GM23248 (cell line): ENCODE measurements around the gene SYNE2. TPM values are rescaled to one million over a fixed set of nuclear protein-coding genes. Genes with fewer than 3 reads are reported as not detected.

ENCODE experiments used
- DNase-seq: peaks from one replicate; pipeline ENCODE4 v3.0.0-alpha.2; 2015
- H2AFZ ChIP-seq: fragments of 200-600 bp; sonication (generic); 2 replicates; pipeline ENCODE4 v1.6.1; 2016; ENCODE audit warnings: antibody characterized with exemption
- H3F3A ChIP-seq: fragments of 200-600 bp; sonication (generic); 2 replicates; pipeline ENCODE4 v1.6.1; 2016; ENCODE audit warnings: mild to moderate bottlenecking, antibody characterized with exemption, mixed run types; ENCODE audit not compliant: insufficient read depth
- H3K27ac ChIP-seq: fragments of 200-600 bp; sonication (generic); 2 replicates; pipeline ENCODE4 v1.5.1; 2016; ENCODE audit warnings: mild to moderate bottlenecking
- H3K27me3 ChIP-seq: fragments of 200-600 bp; sonication (generic); replicated peaks from 2 replicates; pipeline ENCODE4 v1.6.1; 2016; ENCODE audit warnings: mild to moderate bottlenecking; ENCODE audit not compliant: insufficient read depth
- H3K36me3 ChIP-seq: fragments of 200-600 bp; sonication (generic); 2 replicates; pipeline ENCODE4 v1.6.1; 2016; ENCODE audit warnings: low read depth, mild to moderate bottlenecking
- H3K4me1 ChIP-seq: fragments of 200-600 bp; sonication (generic); 2 replicates; pipeline ENCODE4 v1.6.1; 2016; ENCODE audit warnings: mild to moderate bottlenecking; ENCODE audit not compliant: insufficient read depth
- H3K4me2 ChIP-seq: fragments of 200-600 bp; sonication (generic); one replicate; pipeline ENCODE4 v1.6.1; 2016; ENCODE audit warnings: mild to moderate bottlenecking; ENCODE audit not compliant: unreplicated experiment
- H3K4me3 ChIP-seq: fragments of 200-600 bp; sonication (generic); 2 replicates; pipeline ENCODE4 v1.5.1; 2016; ENCODE audit warnings: mild to moderate bottlenecking
- H3K79me2 ChIP-seq: fragments of 200-600 bp; sonication (generic); 2 replicates; pipeline ENCODE4 v1.6.1; 2016; ENCODE audit warnings: mild to moderate bottlenecking; ENCODE audit not compliant: insufficient read depth
- H3K9ac ChIP-seq: fragments of 200-600 bp; sonication (generic); 2 replicates; pipeline ENCODE4 v1.6.1; 2016; ENCODE audit warnings: mild to moderate bottlenecking
- H3K9me2 ChIP-seq: fragments of 200-600 bp; sonication (generic); 2 replicates; pipeline ENCODE4 v1.6.1; 2016; ENCODE audit warnings: mixed run types, mild to moderate bottlenecking, moderate library complexity; ENCODE audit not compliant: insufficient read depth
- H3K9me3 ChIP-seq: fragments of 200-600 bp; sonication (generic); one replicate; pipeline ENCODE4 v1.6.1; 2017; ENCODE audit warnings: low read depth
- H4K20me1 ChIP-seq: fragments of 200-600 bp; sonication (generic); 2 replicates; pipeline ENCODE4 v1.6.0; 2016; ENCODE audit not compliant: insufficient read depth
- EZH2 ChIP-seq: fragments of 200-600 bp; sonication (generic); IDR thresholded peaks from 2 replicates; pipeline ENCODE4 v1.6.1; 2018; ENCODE audit warnings: antibody characterized with exemption, mild to moderate bottlenecking; ENCODE audit not compliant: insufficient read depth, poor library complexity, severe bottlenecking
- EZH2phosphoT487 ChIP-seq: fragments of 200-600 bp; sonication (generic); IDR thresholded peaks from 2 replicates; pipeline ENCODE4 v1.6.1; 2018; ENCODE audit warnings: antibody characterized with exemption, moderate library complexity, mild to moderate bottlenecking, low read depth; ENCODE audit not compliant: insufficient read depth
- WGBS, 2 experiments: methylation state at CpG; one replicate each; pipeline ENCODE4 v1.1.6; 2015 to 2017; ENCODE audit warnings: low lambda C conversion rate in 2 of 2, low coverage in 1 of 2; ENCODE audit errors: missing lambda C conversion rate in 2 of 2; 5-methylcytosine and 5-hydroxymethylcytosine counted together
- in situ Hi-C: fragments of 300-500 bp; cut with MboI; formaldehyde crosslinking; loops from 2 replicates; pipeline ENCODE4 v1.15.0; 2020
- polyA plus RNA-seq: library from polyadenylated mRNA; unstranded; fragments of >200 nt; fragmentation: Nextera tagmentation; extraction: Ambion mirVana; gene quantifications from 2 replicates; pipeline ENCODE4 v1.2.1, GENCODE V29; 2016
- total RNA-seq: library from RNA; depleted of rRNA; stranded (reverse); fragments of >200 nt; shearing (Covaris generic); gene quantifications from 2 replicates; pipeline ENCODE4 v1.2.3, GENCODE V29; 2014

The SYNE2 gene
- total and polyA plus RNA-seq, 2 experiments from 2014 or later: 2.8 to 4.4 TPM

- DNase-seq: no peak
- H3K9ac ChIP-seq: no peak overlapping the region
- H2AFZ ChIP-seq: no peak overlapping the region
- H3K79me2 ChIP-seq: no peaks in the 10 kb centered on the region
- no peak for TF ChIP-seq EZH2
- TF ChIP-seq EZH2phosphoT487: no peak
- H3K4me1 ChIP-seq: no peaks in the 10 kb centered on the region
- H3K4me3 ChIP-seq: no peak overlapping the region
- H3F3A ChIP-seq: no peaks in the 10 kb centered on the region
- no peak overlapping the region for H3K27ac ChIP-seq
- no peaks in the 10 kb centered on the region for H3K27me3 ChIP-seq
- no peak overlapping the region for H3K4me2 ChIP-seq
- in situ Hi-C loops: no loop called here
- H3K36me3 ChIP-seq: no peaks in the 10 kb centered on the region
- H3K9me3 ChIP-seq: no peaks in the 10 kb centered on the region
- 87 to 96% methylated on average over 7 of the region's 7 CpGs for WGBS, 2 experiments
- H3K9me2 ChIP-seq: no peaks in the 10 kb centered on the region
- no peaks in the 10 kb centered on the region for H4K20me1 ChIP-seq
These were observed 331.4 kb downstream of the SYNE2 start for GRCh38 chr14:64184103-64184729.

- H4K20me1 ChIP-seq: no peaks in the 10 kb centered on the region
- H2AFZ ChIP-seq: no peak overlapping the region
- no peaks in the 10 kb centered on the region for H3K9me2 ChIP-seq
- no peak overlapping the region for H3K4me3 ChIP-seq
- no peak overlapping the region for H3K9ac ChIP-seq
- no peak overlapping the region for H3K27ac ChIP-seq
- H3K9me3 ChIP-seq: no peaks in the 10 kb centered on the region
- H3K27me3 ChIP-seq: no peaks in the 10 kb centered on the region
- H3K36me3 ChIP-seq: no peaks in the 10 kb centered on the region
- in situ Hi-C loops: no loop called here
- WGBS, 2 experiments: 79 to 92% methylated on average over 1 of the region's 1 CpG
- TF ChIP-seq EZH2 (no peak), EZH2phosphoT487 (no peak)
- no peak overlapping the region for H3K4me2 ChIP-seq
- H3F3A ChIP-seq: no peaks in the 10 kb centered on the region
- H3K4me1 ChIP-seq: no peaks in the 10 kb centered on the region
- DNase-seq: no peak
- H3K79me2 ChIP-seq: no peaks in the 10 kb centered on the region
These were observed 332.4 kb downstream of the SYNE2 start for GRCh38 chr14:64185184-64185583.

GRCh38 chr14:64186231-64187129 is 333.7 kb downstream of the SYNE2 start:
- no peaks in the 10 kb centered on the region for H3K9me3 ChIP-seq
- TF ChIP-seq EZH2phosphoT487 (no peak), EZH2 (no peak)
- H3K27me3 ChIP-seq: no peaks in the 10 kb centered on the region
- no peaks in the 10 kb centered on the region for H4K20me1 ChIP-seq
- H3K36me3 ChIP-seq: no peaks in the 10 kb centered on the region
- no peak overlapping the region for H3K4me3 ChIP-seq
- H3K27ac ChIP-seq: no peak overlapping the region
- H3K4me1 ChIP-seq: no peaks in the 10 kb centered on the region
- WGBS, 2 experiments: 76 to 77% methylated on average over 12 of the region's 12 CpGs
- no peaks in the 10 kb centered on the region for H3K79me2 ChIP-seq
- H3F3A ChIP-seq: no peaks in the 10 kb centered on the region
- in situ Hi-C loops: no loop called here
- H3K4me2 ChIP-seq: no peak overlapping the region
- DNase-seq: no peak
- H3K9me2 ChIP-seq: no peaks in the 10 kb centered on the region
- H2AFZ ChIP-seq: no peak overlapping the region
- no peak overlapping the region for H3K9ac ChIP-seq

- no peak overlapping the region for H3K27ac ChIP-seq
- no peak overlapping the region for H3K4me2 ChIP-seq
- no peaks in the 10 kb centered on the region for H3F3A ChIP-seq
- no peaks in the 10 kb centered on the region for H3K9me2 ChIP-seq
- no peaks in the 10 kb centered on the region for H3K36me3 ChIP-seq
- H4K20me1 ChIP-seq: no peaks in the 10 kb centered on the region
- WGBS, 2 experiments: 19 to 28% methylated on average over 3 of the region's 3 CpGs
- peak; percentile 3 for DNase-seq
- no peaks in the 10 kb centered on the region for H3K27me3 ChIP-seq
- no peaks in the 10 kb centered on the region for H3K9me3 ChIP-seq
- H3K9ac ChIP-seq: no peak overlapping the region
- H3K79me2 ChIP-seq: no peaks in the 10 kb centered on the region
- no peaks in the 10 kb centered on the region for H3K4me1 ChIP-seq
- in situ Hi-C loops: no loop called here
- TF ChIP-seq EZH2phosphoT487: no peak
- TF ChIP-seq EZH2: no peak
- no peak overlapping the region for H2AFZ ChIP-seq
- H3K4me3 ChIP-seq: no peak overlapping the region
These were observed 334.5 kb downstream of the SYNE2 start for GRCh38 chr14:64187331-64187730.
